K562 (cell line): Measurements from ENCODE around the gene MTF1. TPM values are rescaled to one million over a fixed set of nuclear protein-coding genes. Genes with fewer than 3 reads are reported as not detected.

Experiments used
- ATAC-seq: fragments of 200-7000 bp; cut with Tn5 transposase; 3 replicates; pipeline ENCODE4 v1.9.1; 2020; ENCODE audit warnings: moderate library complexity
- BruUV-seq: library from RNA; stranded (reverse); fragments of 400-500 nt; replicated peaks from 2 replicates; lab custom pipeline; 2021; lab: Mats Ljungman, UMichigan
- CTCF ChIA-PET: fragments of 300-600 bp; formaldehyde crosslinking; extraction: SDS; loops from one replicate; lab custom pipeline; 2021; ENCODE audit warnings: low intra/inter-chr PET ratio; lab: Yijun Ruan, JAX
- POLR2A ChIA-PET: fragments of 300-600, 350-650 bp; sonication (Branson Sonifier 250); formaldehyde crosslinking; extraction: SDS; loops from one replicate; lab custom pipeline; 2021; ENCODE audit warnings: antibody characterized with exemption, inconsistent platforms; lab: Yijun Ruan, JAX
- DNase-seq, 4 experiments: peaks; one replicate each; pipeline versions ENCODE4 v3.0.0 to v3.0.0-alpha.2; 2011 to 2018; ENCODE audit warnings: low spot score in 3 of 4, mixed read lengths in 3 of 4; ENCODE audit errors: extremely low read depth in 1 of 4
- FAIRE-seq: peaks from 2 replicates; lab custom pipeline; 2011; peaks lifted over from hg19 to GRCh38; lab: Jason Lieb, UNC
- H2AFZ ChIP-seq: 2 replicates; pipeline ENCODE4 v1.6.0; 2011; ENCODE audit warnings: low read depth, low read length, control low read depth, inconsistent platforms
- H3K27ac ChIP-seq: fragments of 200-600 bp; 3 replicates; pipeline ENCODE4 v1.8.0; 2011; ENCODE audit warnings: low read depth, mild to moderate bottlenecking, control low read depth, inconsistent platforms, low read length, moderate library complexity, mixed read lengths; ENCODE audit errors: extremely low read depth
- H3K27me3 ChIP-seq, 2 experiments: fragments of 300-600 bp in 1 of 2; 2 replicates in 1 of 2; 3 replicates in 1 of 2; pipeline versions ENCODE4 v1.6.0 to v1.8.0; 2011; ENCODE audit warnings: inconsistent platforms in 2 of 2, low read length in 2 of 2, mild to moderate bottlenecking in 1 of 2, mixed read lengths in 1 of 2, moderate library complexity in 1 of 2; ENCODE audit not compliant: control insufficient read depth in 2 of 2, insufficient read depth in 2 of 2
- H3K36me3 ChIP-seq: fragments of 300-600 bp; 3 replicates; pipeline ENCODE4 v1.8.0; 2011; ENCODE audit warnings: mild to moderate bottlenecking, low read length, inconsistent platforms; ENCODE audit not compliant: control insufficient read depth, insufficient read depth
- H3K4me1 ChIP-seq, 2 experiments: fragments of 200-600 bp in 1 of 2; replicated peaks in 1 of 2; 2 replicates in 1 of 2; 3 replicates in 1 of 2; pipeline versions ENCODE4 v1.5.1 to v1.8.0; 2011; ENCODE audit warnings: inconsistent platforms in 2 of 2, low read length in 2 of 2, mild to moderate bottlenecking in 1 of 2, mixed read lengths in 1 of 2, moderate library complexity in 1 of 2; ENCODE audit not compliant: control insufficient read depth in 2 of 2, insufficient read depth in 2 of 2
- H3K4me2 ChIP-seq: 2 replicates; pipeline ENCODE4 v1.6.1; 2011; ENCODE audit warnings: low read length, control low read depth, inconsistent platforms, mixed read lengths; ENCODE audit not compliant: insufficient read depth
- H3K4me3 ChIP-seq: fragments of 200-600 bp; sonication (generic), shearing (Covaris generic); 2 replicates; pipeline ENCODE4 v1.5.1; 2016; ENCODE audit warnings: control low read depth, inconsistent platforms
- H3K79me2 ChIP-seq: fragments of 200-600 bp; 3 replicates; pipeline ENCODE4 v1.8.0; 2011; ENCODE audit warnings: low read length, inconsistent platforms; ENCODE audit not compliant: control insufficient read depth, insufficient read depth
- H3K9ac ChIP-seq, 2 experiments: 2 replicates each; pipeline versions ENCODE4 v1.6.0 to v1.6.1; 2011; ENCODE audit warnings: low read depth in 2 of 2, low read length in 2 of 2, control low read depth in 1 of 2, inconsistent platforms in 1 of 2, mild to moderate bottlenecking in 1 of 2, mixed read lengths in 1 of 2; ENCODE audit not compliant: insufficient read depth in 1 of 2
- H3K9me1 ChIP-seq: one replicate; pipeline ENCODE4 v1.6.0; 2011; ENCODE audit warnings: inconsistent platforms, mild to moderate bottlenecking, low read length, moderate library complexity; ENCODE audit not compliant: control insufficient read depth, insufficient read depth
- H3K9me3 ChIP-seq: replicated peaks from 2 replicates; pipeline ENCODE4 v1.5.1; 2011; ENCODE audit warnings: low read depth, low read length, inconsistent platforms; ENCODE audit not compliant: control insufficient read depth, insufficient read depth
- H4K20me1 ChIP-seq: replicated peaks from 2 replicates; pipeline ENCODE4 v1.6.1; 2011; ENCODE audit warnings: low read length, inconsistent platforms, mixed read lengths; ENCODE audit not compliant: control insufficient read depth, insufficient read depth
- ARID2 ChIP-seq: fragments of 450-650 bp; IDR thresholded peaks from 2 replicates; pipeline ENCODE4 v1.6.1; 2017; ENCODE audit warnings: antibody characterized with exemption, mild to moderate bottlenecking
- ASH1L ChIP-seq: fragments of 450-650 bp; IDR thresholded peaks from 2 replicates; pipeline ENCODE4 v1.6.1; 2018; ENCODE audit warnings: borderline replicate concordance, mild to moderate bottlenecking, low read depth; ENCODE audit not compliant: partially characterized antibody
- E4F1 ChIP-seq: fragments of 250-450 bp; sonication (Bioruptor Pico); IDR thresholded peaks from 2 replicates; pipeline ENCODE4 v1.5.0; 2021; ENCODE audit warnings: mild to moderate bottlenecking, borderline replicate concordance
- JUNB ChIP-seq: fragments of 450-650 bp; formaldehyde crosslinking; conservative IDR thresholded peaks from 2 replicates; pipeline ENCODE4 v1.4.0; 2020; ENCODE audit warnings: mild to moderate bottlenecking
- MECOM ChIP-seq: fragments of 250-450 bp; sonication (Bioruptor Pico); IDR thresholded peaks from 2 replicates; pipeline ENCODE4 v1.8.0; 2022; ENCODE audit warnings: inconsistent platforms
- NFE2L1 ChIP-seq: fragments of 450-650 bp; IDR thresholded peaks from 2 replicates; pipeline ENCODE4 v1.6.1; 2016; ENCODE audit warnings: missing genetic modification characterization, low read depth, mild to moderate bottlenecking, missing compliant biosample characterization, moderate library complexity, borderline replicate concordance
- NFXL1 ChIP-seq: fragments of 450-650 bp; formaldehyde crosslinking; IDR thresholded peaks from 2 replicates; pipeline ENCODE4 v1.4.0; 2021; ENCODE audit warnings: mild to moderate bottlenecking
- ZC3H11A ChIP-seq: IDR thresholded peaks from 2 replicates; pipeline ENCODE4 v1.6.1; 2012; ENCODE audit warnings: low read depth, low read length, improper control_type of control experiment
- ZNF79 ChIP-seq: fragments of 250-450 bp; sonication (Bioruptor Pico); IDR thresholded peaks from 2 replicates; pipeline ENCODE4 v1.4.0; 2020; ENCODE audit warnings: low read depth, mild to moderate bottlenecking, moderate library complexity
- WGBS: fragments of 100-300 bp; shearing (Covaris generic); methylation state at CpG from one replicate; pipeline ENCODE4 v1.1.6; 2016; ENCODE audit warnings: low coverage, mixed read lengths; ENCODE audit not compliant: insufficient coverage; ENCODE audit errors: missing lambda C conversion rate; 5-methylcytosine and 5-hydroxymethylcytosine counted together
- in situ Hi-C: fragments of 300-500 bp; cut with MboI; formaldehyde crosslinking; loops from 4 replicates; pipeline ENCODE4 v1.15.0; 2018; ENCODE audit warnings: inconsistent platforms, mixed read lengths
- intact Hi-C: fragments of 100-400 bp; cut with micrococcal nuclease; formaldehyde crosslinking; loops from 2 replicates; pipeline ENCODE4 v1.14.2; 2022
- polyA plus RNA-seq, 8 experiments: library from polyadenylated mRNA; depleted of rRNA in 4 of 8; stranded (reverse) in 5 of 8; unstranded in 3 of 8; fragments of >200 nt; fragmentation: Nextera tagmentation in 2 of 8; fragmentation: Illumina TruSeq in 1 of 8; extraction: Ambion mirVana in 2 of 8; extraction: Trizol in 1 of 8; gene quantifications; 2 replicates each; pipeline versions ENCODE4 v1.2.1 to v1.2.3, GENCODE V29; 2011 to 2014; ENCODE audit warnings: inconsistent platforms in 1 of 8, missing spikeins in 1 of 8
- total RNA-seq, 7 experiments: library from RNA; depleted of rRNA in 6 of 7; stranded (reverse); fragments of >200 nt in 6 of 7; fragmentation: Illumina TruSeq in 2 of 7; extraction: Trizol in 2 of 7; gene quantifications; 2 replicates each; pipeline versions ENCODE4 v1.2.1 to v1.2.3, GENCODE V29; 2011 to 2021; ENCODE audit warnings: low replicate concordance in 1 of 7
- TF ChIP-seq, protein P1 (sequence below): fragments of 450-650 bp; formaldehyde crosslinking; IDR thresholded peaks from 2 replicates; pipeline ENCODE4 v1.4.0; 2022; ENCODE audit warnings: mild to moderate bottlenecking, moderate library complexity
- TF ChIP-seq, protein P2 (sequence below): sonication (generic); formaldehyde crosslinking; IDR thresholded peaks from 2 replicates; pipeline ENCODE4 v1.8.0; 2022; ENCODE audit warnings: mild to moderate bottlenecking, missing genetic modification reagents, borderline replicate concordance

The MTF1 gene
- total and polyA plus RNA-seq, 9 of the 15 experiments (the other 6 are each of a cell fraction or from before 2014, with no cell fraction given), result 1.1 to 12.2 (median 4.3) TPM

GRCh38 chr1:37872692-37873091, 13.3 kb upstream of the MTF1 start:
- no TSS peak for BruUV-seq
- DNase-seq (no peak), FAIRE-seq (no peak), ATAC-seq (no peak)
- WGBS, result 81% methylated on average over 1 of the region's 1 CpG
- in situ Hi-C loops, result no loop called here
- H2AFZ ChIP-seq, result no peak overlapping the region
- H3K4me3 ChIP-seq, result no peak overlapping the region
- peaks cover 68% of the 10 kb centered on the region for H3K36me3 ChIP-seq
- POLR2A ChIA-PET, result interaction anchor here (1.0 to 2.4 kb wide), 4 partner anchors 8 to 20 kb away, joined by 4 to 14 read pairs (median 6); partner anchors contain the start of gene MTF1
- H3K9me1 ChIP-seq, result no peaks in the 10 kb centered on the region
- CTCF ChIA-PET, result no interaction called here
- no peak overlapping the region for H3K9ac ChIP-seq
- no peaks in the 10 kb centered on the region for H3K9me3 ChIP-seq
- no peaks in the 10 kb centered on the region; a peak in 1 of 5 replicates for H3K4me1 ChIP-seq
- TF ChIP-seq NFE2L1 (tag) (no peak), ARID2 (no peak)
- TF ChIP-seq, protein P1, sequence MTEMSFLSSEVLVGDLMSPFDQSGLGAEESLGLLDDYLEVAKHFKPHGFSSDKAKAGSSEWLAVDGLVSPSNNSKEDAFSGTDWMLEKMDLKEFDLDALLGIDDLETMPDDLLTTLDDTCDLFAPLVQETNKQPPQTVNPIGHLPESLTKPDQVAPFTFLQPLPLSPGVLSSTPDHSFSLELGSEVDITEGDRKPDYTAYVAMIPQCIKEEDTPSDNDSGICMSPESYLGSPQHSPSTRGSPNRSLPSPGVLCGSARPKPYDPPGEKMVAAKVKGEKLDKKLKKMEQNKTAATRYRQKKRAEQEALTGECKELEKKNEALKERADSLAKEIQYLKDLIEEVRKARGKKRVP, result no peak
- H3K27me3 ChIP-seq, result no peaks in the 10 kb centered on the region
- no peaks in the 10 kb centered on the region for H3K79me2 ChIP-seq
- H3K4me2 ChIP-seq, result no peak overlapping the region
- H4K20me1 ChIP-seq, result no peaks in the 10 kb centered on the region
- intact Hi-C loops, result no loop called here
- no peak overlapping the region for H3K27ac ChIP-seq

DNA sequence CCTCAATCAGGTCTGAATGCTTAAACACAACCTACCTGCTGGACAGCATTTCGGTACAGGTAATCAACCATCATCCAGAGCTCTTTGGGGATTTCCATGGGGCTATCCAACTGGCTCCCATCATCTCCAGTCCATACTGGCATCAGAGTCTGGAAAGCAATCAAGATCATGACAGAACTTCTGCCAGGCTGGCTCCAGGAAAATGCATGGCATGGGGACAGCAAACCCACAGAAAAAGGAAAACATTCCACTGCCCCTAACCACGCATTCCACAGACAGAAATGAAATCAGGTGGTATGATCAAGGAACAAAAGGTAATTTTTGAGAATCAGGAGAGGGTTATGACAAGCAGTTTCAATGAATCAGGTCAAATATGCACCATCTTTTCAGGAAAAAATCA, 9.1 kb upstream of the MTF1 start:
- in situ Hi-C loops, result no loop called here
- no TSS peak for BruUV-seq
- no peak for ATAC-seq
- Histone ChIP-seq H3K27me3 (no peaks in the 10 kb centered on the region), H3K79me2 (no peaks in the 10 kb centered on the region), H3K4me2 (no peak overlapping the region), H3K9me1 (no peaks in the 10 kb centered on the region), H3K27ac (no peak overlapping the region), H4K20me1 (no peaks in the 10 kb centered on the region), H3K9ac (no peak overlapping the region), H3K9me3 (no peaks in the 10 kb centered on the region), H3K36me3 (peaks cover 65% of the 10 kb centered on the region), H3K4me3 (no peak overlapping the region), H2AFZ (no peak overlapping the region), H3K4me1 (peaks cover 0 to 7% of the 10 kb centered on the region in 2 experiments; a peak in 3 of 5 replicates)
- CTCF ChIA-PET, result no interaction called here
- 64% methylated on average over 2 of the region's 2 CpGs for WGBS
- no peak for FAIRE-seq
- POLR2A ChIA-PET, result interaction anchor here (0.7 kb wide), 1 partner anchor 31 kb away, joined by 3 read pairs; no protein-coding TSS in a partner anchor
- intact Hi-C loops, result no loop called here
- DNase-seq, result no peak
- TF ChIP-seq MECOM (CRISPR knock-in tag) (no peak), JUNB (CRISPR knock-in tag) (no peak), NFXL1 (CRISPR knock-in tag) (no peak), ZNF79 (CRISPR knock-in tag) (no peak), ASH1L (no peak), ZC3H11A (no peak), E4F1 (CRISPR knock-in tag) (no peak)
- TF ChIP-seq, protein P2, sequence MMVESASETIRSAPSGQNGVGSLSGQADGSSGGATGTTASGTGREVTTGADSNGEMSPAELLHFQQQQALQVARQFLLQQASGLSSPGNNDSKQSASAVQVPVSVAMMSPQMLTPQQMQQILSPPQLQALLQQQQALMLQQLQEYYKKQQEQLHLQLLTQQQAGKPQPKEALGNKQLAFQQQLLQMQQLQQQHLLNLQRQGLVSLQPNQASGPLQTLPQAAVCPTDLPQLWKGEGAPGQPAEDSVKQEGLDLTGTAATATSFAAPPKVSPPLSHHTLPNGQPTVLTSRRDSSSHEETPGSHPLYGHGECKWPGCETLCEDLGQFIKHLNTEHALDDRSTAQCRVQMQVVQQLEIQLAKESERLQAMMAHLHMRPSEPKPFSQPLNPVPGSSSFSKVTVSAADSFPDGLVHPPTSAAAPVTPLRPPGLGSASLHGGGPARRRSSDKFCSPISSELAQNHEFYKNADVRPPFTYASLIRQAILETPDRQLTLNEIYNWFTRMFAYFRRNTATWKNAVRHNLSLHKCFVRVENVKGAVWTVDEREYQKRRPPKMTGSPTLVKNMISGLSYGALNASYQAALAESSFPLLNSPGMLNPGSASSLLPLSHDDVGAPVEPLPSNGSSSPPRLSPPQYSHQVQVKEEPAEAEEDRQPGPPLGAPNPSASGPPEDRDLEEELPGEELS (CRISPR knock-in tag), result no peak
